Fibroblast of upper back skin (primary cell): Measurements from ENCODE around the gene AKIP1.
A peak's percentile ranks its signal among the peaks of the same experiment; 100 is the strongest.
"Not testable (repeated sequence)": the region's sequence is repeated elsewhere in the genome, so short reads cannot be mapped to it uniquely, and the experiment has no call there.

Experiments
- DNase-seq: peaks from one replicate; pipeline ENCODE4 v3.0.0-alpha.2; 2013

The AKIP1 gene

DNA sequence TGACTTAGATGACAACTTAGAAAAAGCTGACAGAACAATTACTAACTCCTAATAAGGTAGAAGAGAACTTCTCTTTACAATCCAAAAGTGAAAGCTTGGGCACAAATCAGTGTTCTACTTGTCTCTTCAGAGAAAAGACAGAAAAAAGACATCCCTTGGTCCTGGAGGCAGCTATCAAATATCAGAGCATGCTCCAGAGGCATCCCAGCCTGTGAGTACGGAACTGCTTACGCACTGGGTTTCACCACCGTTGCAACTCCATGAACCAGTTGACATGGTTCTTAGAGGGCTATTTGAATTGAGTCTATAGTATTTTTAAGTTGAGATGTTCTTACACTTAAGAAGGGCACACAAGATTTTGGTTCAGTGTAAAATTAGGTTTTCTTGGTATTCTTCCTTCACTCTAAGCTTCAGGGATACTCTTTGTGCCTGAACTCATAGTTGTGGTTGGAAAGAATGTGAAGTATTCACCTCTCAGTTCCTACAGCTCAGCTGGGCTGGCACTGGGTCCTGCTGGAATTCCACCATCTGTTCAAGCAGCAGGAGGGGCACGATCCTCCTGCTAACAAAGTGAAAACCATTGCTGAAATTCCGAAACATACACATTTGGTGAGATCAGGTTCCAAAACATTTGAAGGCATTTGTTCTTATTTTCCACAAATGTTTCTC, 6.3 kb downstream of the AKIP1 start:
- peak; percentile 96 for DNase-seq

DNA sequence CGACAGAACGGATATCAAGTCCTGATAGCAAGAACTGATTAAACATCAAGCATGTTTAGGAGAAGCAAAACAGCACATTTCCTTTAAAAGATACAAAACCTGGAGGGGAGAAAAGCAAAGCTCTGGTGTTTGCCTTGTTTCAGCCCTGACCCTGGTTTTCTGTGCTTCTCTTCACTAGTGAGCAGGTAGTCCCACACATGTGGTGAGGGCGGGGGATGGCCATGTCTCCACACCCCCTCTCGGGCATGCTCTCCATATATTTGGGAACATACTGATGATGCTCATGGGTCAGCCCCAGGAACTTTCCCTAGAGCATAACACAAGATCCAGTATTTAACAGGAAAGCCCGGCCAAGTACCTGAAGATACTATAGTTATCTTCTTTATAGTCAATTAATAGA, 11.7 kb downstream of the AKIP1 start:
- no peak for DNase-seq

DNA sequence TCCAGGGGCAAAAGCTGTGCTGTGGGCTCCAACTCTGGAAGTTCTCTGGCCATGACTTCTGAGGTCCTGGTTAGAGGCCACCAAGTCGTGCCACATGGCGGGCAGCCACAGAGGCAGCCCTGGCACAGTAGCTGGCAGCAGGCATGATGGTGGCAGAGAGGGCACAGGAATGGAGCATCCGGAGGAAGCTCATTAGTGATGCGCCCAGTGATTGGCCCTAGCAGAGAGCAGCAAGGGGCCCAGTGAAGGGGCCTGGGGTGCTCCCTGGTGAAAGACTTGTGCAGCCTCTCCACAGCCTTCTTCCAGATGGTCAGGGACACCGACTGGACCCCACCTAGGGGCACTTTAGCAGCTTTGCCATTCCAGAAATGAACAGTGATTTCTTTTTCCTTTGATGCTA, 14.7 kb downstream of the AKIP1 start:
- DNase-seq, result no peak

DNA sequence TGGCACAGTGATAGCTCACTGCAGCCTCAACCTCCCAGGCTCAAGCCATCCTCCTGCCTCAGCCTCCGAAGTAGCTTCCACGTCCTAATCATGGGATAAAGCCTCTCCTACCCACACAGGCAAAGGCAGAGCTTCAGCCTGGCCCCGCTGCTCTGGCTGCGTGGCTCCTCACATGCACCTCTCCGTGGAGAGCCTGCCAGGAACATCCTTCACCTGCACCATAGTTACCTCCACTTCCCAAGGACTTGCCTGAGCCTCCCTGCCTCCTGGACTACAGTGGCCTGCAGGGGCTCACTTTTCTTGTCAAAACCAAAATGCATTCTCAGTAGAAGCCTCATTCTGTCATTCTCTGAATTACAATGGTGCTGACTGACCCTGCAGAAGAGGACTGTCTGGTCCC, 15.2 kb downstream of the AKIP1 start:
- no peak for DNase-seq

DNA sequence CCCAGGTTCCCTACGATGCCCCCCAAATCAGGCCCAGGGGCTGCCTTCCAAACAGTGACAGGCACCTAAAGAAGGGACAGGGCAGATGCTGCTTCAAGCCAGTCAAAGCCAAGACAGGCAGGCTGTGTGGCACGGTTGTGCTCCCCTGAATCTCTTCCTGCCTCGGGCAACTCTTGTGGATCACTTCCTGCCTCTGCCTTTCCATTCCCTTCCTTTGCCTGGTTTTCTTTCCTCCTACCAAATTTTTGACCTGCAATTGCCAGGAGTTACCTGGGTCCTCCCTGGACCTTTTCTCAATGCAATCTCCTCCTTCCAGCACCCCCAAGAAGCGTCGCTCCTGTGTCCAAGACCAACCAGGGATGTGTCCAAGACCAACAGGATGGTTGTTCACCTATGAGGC, 16.2 kb downstream of the AKIP1 start:
- no peak for DNase-seq

DNA sequence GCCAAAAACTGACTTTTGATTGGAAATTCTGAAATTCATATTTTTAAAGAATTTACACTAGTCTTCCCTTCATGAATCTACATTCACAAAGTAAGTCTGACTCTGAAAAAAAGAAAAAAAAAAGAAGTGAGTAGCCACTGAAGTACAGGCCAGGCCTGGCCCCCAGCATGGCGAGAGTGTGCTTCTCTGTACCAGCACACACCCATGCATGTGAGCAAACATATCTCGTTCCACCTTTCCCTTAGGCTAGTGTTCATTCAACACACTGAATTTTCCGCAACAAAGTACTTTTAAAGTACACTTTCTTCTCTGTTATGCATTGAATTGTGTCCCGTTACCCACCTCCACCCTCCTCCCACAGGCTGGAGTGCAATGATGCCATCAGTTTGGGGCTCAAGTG, 17.2 kb downstream of the AKIP1 start:
- no peak for DNase-seq

DNA sequence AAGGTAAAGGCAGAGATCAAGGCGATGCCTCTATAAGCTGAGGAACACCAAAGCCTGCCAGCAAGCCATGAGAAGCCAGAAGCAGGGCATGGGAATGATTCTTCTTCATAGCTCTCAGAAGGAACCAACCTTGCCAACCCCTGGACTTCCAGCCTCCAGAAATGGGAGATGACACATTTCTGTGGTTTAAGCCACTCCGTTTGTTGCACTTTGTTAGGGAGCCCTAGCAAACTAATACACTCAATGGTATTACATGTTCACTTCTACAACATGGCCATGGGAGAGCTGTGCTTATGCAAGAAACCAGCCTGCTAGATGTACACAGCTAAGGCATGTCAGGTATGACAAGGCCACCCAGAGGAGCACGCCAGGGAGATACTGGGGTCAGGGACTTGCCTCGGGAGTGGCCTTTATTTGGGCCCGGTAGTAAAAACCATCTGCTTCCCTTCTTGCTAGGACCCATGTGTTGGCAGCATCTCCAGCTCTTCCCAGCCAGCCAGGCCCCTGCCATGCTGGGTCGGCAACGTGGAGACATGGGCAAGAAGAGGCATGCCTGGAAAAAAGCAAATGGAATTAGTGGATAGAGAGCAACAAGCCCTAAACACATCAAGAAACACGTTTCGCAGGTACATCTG, 18.1 kb downstream of the AKIP1 start:
- DNase-seq, result no peak

DNA sequence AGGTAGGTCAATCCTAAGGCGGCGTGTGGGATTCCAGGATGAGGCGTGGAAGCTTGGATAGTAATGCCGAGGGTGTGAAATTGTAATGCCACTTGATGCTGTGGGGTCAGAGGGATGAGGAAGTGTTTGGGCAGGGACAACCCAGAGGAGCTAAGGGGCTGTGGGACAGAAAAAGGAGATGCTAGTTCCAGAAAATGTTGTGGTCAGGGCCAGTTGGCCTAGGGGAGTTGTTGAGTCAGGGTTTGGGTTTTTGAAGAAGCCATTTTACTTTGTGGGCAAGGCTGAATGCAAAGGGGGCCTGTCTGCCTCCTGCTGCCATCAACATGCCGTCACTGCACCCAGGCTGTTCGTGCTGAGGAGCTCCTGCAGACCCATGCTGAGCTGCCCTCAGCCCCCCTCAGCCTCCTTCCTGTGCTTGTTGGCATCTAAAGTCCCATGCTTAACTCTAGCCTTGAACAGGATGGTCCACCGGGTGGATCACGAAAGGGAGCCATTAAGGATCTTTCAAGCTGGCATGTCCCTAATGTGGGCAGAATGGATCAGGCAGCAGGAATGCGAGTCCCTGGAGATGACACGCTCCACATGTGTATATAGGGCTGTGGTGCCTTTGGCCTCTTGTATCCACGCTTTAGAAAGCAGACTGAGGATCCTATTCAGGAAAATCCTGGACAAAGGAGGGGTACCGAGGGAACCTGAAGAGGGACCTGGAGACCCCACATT, 19.6 kb downstream of the AKIP1 start:
- DNase-seq, result no peak

DNA sequence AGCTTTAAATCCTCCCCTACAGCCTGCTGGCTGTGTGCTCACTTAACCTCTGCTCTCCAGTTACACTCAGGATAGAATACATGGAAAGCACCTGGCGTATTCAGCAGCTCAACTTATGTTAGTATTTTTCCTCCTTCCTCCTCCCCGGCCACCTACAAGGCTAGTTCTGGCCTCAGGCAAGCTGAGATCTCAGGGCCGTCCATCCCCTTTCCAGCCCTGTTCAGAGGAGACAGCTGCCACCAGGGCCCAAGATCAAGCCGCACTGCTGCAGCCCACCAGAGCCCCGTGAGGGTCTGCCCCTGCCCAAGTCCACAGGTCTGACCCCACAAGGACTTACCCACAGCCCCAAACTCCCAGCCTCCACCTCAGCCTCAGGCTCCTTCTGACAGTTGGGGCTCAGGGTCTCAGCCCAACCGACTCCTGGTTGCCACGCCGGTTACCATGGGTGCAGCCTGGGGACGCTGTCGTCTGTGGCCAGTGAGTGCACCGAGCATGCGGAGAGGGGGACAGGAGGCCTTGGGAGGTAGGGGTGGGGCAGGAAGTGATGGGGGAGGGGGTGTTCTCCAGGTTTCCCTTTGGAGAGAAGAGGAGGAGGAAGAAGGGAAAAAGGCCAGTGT, 21.7 kb downstream of the AKIP1 start, which contains the start of gene C11orf16:
TSS of gene C11orf16 (minus strand) at position 384 of the 617 bp plus-strand sequence. CDS start 639 bp downstream, outside the sequence.
- no peak for DNase-seq

DNA sequence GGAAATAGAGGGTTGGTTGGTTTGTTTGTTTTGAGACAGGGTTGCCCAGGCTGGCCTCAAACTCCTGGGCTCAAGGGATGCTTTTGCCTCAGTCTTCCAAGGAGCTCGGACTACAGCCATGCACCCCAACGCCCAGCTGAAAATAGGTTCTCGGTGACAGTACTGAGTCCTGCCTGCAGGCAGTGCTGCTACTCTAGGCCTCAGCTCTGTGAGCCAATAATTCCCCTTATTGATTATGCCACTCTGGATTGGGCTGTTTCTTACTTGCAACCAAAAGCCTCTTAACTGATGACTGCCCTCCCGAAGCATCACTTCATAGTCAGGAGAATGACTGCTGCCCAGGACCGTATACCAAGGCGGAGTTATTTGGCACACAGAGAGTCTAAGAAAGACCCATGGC, 22.9 kb downstream of the AKIP1 start:
- no peak for DNase-seq

DNA sequence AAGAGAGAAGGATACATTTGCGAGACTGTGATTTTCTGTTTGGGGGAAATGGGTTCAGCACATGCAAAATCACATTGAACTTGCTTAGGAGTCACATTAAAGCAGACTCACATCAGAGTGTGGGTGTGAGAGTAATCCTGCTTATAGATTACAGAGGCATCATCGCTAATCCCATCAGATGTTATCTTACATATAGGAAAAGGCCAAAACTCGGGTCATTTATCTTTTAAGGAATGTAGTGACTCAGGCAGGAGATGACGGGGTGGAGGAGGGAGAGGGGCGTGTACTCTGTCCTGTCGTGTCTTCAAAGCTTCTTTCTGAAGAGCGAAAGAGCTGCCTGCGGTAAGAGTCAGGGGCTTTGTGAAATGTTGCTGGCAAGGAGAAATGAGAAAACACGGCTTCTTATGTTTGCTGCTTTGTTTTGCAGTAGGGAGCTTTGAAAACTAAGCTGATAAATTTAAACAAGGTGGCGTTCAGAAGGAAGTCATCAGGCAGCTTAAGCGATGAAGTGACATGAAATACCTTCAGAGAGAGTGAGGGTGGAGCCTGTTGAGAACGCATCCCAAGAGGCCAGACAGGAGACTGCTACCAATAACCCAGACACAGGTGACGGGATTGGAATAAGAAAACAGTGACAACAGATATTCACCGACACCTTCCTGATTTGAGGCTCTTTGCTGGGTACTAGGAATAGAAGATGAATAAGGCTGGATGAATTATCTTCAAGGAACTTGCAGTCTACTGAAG, 23.9 kb downstream of the AKIP1 start:
- DNase-seq, result peak; percentile 93

DNA sequence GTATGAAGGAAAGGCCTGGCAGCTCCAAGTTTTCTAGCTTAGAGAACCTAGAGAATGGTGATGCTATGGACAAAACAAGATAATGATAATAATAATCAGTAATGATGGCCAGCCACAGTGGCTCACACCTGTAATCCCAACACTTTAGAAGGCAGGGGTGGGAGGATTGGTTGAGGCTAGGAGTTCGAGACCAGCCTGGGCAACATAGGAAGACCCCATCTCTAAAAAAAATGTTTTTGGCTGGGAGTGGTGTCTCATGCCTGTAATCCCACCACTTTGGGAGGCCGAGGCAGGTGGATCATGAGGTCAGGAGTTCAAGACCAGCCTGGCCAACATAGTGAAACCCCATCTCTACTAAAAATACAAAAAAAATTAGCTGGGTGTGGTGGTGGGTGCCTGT, 24.8 kb downstream of the AKIP1 start:
- DNase-seq, result not testable (repeated sequence)

DNA sequence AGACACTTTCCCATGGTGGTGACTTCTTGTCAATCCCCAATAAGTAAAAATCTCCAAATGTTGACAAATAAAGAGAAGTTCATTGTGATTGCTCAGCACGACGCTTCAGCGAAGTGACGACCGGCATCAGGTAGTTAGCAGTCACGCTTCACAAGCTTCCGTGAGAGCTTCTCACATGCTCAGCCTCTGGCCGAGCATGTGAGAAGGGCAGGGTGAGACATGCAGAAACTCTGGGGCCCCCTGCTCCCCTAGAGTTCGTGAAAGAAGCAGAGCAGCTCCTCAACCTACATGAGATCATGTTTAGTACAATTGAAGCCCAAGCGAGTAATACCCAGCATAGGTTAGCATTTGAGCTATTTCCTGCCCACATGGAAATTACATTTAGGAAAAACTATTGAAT, 26.2 kb downstream of the AKIP1 start:
- DNase-seq, result no peak

DNA sequence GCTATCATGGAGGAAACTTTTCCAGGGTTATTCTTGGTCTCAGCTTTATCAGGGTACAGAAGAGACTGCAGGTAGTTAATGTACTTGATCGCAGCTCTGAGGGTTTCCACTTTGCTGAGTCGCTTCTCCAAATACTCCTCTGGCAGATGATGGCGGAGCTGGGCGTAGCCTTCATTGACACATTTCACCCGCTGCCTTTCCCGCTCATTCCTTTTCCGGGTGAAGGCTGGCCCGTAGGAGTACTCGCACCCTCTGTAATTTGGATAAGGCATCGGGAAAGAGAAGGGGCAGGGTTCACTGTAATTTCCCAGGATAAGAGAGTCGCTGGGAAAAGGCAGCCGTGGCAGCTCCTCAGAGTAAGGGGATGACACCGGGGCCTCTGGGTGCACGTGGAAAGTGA, 26.7 kb downstream of the AKIP1 start:
- DNase-seq, result no peak

DNA sequence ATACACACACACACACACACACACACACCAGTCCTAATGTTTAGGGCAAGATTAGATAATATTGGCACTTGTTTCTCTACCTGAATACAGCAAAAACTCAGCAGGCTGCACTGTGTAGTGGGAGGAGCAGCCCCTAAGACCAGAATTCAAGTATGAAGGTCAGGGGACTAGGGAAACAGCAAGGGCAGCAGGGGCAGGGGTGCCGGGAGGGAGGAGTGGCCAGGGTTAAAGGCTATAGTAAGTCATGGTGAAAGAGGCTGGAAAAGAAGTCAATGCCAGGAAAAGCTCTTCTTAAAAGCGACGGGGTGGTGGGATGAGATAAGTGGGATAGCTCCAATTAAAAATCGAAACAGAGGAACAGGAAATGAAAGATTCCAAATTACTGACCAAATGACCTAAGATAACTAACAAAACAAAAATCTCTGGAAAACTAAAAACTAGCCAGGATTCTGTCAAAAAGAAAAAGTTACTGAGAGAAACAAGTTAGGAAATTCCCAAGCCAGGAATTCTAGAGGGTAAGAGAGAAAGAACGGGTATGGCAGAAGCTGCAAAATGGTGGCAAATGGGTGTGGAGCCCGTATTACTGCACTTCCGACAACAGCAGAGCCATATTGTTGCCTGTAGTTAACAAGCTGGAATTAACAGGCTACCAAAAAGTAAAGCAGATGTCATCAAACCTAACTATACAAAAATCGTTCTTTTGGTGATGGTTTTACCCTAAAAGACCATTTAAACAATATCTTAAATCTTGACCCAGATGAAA, 30.5 kb downstream of the AKIP1 start:
- no peak for DNase-seq

DNA sequence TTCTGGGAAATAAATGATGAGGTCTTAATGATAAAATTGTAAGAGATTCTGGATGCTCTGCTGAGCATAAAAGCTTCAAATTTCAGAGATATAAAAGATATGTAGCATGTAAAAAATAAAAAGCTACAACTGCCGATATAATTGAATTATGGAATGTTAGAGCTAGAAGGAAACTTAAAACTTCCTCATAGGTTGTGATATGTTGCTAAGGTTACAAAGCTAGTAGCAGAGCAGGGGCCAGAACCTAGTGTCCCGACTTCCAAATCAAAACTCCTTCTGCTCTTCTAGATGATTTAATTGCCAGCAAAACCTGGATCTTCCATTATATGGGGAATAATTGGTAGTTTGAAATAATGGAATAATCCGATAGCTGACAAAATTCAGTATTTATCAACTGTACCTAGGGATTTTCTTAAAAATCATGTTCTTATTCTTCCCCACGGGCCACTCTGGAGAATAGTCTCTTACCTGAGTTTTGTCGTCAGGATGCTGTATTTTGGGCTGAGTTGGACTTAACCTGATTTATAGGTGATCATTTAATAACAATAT, 31.6 kb downstream of the AKIP1 start, which contains the start of gene ASCL3:
TSS of gene ASCL3 (minus strand) at position 499 of the 549 bp plus-strand sequence. CDS start 4,855 bp downstream, outside the sequence.
- no peak for DNase-seq

DNA sequence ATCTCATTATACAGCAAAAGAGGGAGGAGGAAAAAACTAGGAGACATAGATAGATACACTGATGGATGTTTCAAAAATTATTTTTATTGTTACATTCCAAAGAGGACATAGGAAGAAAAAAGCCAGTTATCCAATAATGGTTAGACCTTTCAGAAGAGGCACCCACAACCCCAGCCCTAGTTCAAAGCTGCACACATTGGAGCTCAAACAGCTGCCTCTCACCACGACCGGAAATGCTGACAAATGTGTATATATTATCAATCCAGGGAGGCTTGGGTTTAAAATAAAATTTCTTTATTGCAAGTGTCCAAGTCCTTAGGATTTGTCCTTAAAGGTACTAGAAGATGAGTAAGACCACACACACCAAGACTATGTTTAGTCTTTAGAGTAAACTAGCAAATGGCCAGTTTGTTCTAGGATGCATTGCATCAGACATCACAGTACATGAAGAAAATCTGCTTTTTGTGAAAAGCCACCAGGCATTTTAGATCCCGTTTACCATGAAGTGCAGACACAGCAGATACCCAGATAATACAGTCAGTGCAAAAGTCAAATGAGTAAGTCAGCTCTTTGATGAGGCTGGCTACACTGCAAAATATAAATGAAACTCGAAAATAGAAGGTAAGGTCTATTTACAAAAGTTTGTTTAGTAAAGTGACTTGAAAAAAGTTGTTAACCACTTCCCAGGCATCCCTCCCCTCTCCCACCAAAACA, 36.4 kb downstream of the AKIP1 start:
- no peak for DNase-seq

DNA sequence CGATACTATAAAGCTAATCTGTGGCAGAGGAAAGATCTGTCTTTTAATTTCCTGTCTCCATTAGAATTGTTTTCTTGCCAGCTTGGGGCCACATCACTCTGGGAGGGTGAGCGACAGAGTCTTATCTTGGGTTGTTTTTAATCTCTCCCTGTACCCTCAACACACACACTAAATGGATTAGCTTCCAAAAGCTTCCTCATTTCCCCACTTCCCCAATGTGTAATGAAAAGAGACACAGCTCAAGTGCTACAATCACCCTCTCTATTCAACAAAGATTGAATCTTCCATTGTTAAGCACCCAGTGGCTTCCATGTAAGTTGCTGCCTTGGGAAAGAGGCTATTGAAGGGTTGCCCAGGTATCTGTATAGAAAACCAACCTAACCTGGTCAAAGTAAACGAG, 37.9 kb downstream of the AKIP1 start:
- DNase-seq, result no peak

DNA sequence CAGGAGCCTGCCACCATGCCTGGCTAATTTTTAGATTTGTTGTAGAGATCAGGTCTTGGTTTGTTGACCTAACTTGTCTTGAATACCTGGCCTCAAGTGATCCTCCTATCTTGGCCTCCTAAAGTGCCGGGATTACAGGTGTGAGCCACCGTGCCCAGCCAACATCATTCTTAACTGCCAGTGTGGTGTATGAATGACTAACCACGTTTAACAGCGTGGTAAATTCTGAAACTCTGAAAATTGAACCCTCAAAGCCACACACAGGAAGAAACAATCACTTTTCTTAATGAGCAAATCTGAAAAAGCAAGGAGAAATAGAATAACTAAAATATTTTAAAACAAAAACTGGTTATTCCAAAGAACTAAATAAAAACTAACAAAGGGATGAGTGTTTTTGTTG, 45.9 kb downstream of the AKIP1 start:
- no peak for DNase-seq

DNA sequence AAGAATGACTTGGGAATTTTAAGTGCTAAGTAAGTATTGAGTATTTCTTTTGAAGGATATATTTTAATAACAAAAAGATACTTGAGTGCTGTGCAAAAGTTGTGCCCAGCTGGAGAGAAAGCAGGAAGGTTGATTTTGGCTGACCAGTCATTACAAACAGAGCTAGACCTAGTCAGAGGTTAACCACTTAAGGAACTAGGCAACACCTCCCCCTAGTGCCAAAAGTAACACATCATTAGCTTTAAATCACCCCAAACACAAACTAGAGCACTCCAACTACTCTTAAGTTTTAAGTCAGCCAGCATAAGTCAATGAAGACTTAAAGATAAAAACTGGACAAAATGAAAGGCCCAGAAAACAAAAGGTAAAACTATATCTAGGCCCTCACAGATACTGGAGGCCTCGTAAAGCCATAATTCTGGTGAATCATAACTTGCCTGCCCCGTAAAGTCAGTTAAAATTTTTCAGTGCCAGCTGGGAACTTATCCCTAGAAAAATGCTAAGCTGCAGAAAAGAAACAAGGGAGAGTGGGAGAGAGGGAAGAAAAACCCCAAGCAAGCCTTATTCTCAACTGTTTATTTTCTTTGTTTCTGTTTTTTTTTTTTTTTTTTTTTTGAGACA, 48.7 kb downstream of the AKIP1 start:
- peak; percentile 81 for DNase-seq

DNA sequence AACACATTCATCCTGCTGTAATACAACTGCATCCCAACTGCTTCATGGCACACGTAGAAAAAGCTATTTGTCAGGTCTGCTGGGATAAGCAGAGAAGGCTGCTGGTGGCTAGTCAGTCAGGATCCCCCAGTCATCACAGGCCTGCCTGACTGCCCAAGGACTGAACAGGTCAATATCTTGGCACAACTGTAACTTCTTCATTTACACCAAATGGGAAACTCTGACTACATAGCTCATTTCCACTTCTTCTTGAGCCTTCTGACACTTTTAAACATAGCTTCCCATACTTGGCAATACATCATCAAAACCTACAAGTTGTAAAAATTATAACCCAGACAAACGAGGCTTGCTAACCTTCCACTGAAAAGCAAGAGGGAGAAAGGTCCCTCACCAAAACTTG, 50.4 kb downstream of the AKIP1 start:
- DNase-seq, result no peak
